Left ventricle myocardium inferior (tissue), 1 donor: Measurements from ENCODE around the gene EPB41L4B. TPM values are rescaled to one million over a fixed set of nuclear protein-coding genes. Genes with fewer than 3 reads are reported as not detected.

Source experiments
- DNase-seq: peaks from one replicate; pipeline ENCODE4 v3.0.0-alpha.2; 2020
- H3K27ac ChIP-seq: fragments of 200-600 bp; replicated peaks from 2 replicates; pipeline ENCODE4 v1.8.0; 2021
- H3K27me3 ChIP-seq: fragments of 200-600 bp; 2 replicates; pipeline ENCODE4 v1.8.0; 2021; ENCODE audit warnings: low read depth
- H3K36me3 ChIP-seq: fragments of 200-600 bp; 2 replicates; pipeline ENCODE4 v1.8.0; 2021
- H3K4me1 ChIP-seq: fragments of 200-600 bp; 2 replicates; pipeline ENCODE4 v1.8.0; 2021
- H3K4me3 ChIP-seq: fragments of 200-600 bp; 2 replicates; pipeline ENCODE4 v1.8.0; 2021; ENCODE audit warnings: mild to moderate bottlenecking, moderate library complexity
- H3K9me3 ChIP-seq: fragments of 200-600 bp; replicated peaks from 2 replicates; pipeline ENCODE4 v1.8.0; 2021
- CTCF ChIP-seq: fragments of 200-600 bp; IDR thresholded peaks from 2 replicates; pipeline ENCODE4 v1.8.0; 2021; ENCODE audit warnings: antibody characterized with exemption, mild to moderate bottlenecking, borderline replicate concordance
- intact Hi-C: fragments of 100-400 bp; cut with micrococcal nuclease; formaldehyde crosslinking; loops from one replicate; pipeline ENCODE4 v1.11.0; 2022
- total RNA-seq: library from RNA; stranded (reverse); fragmentation: NEBNext Ultra II Directional; extraction: Animal tissue kit (Norgen Biotek cat#: 25700); gene quantifications from one replicate; pipeline ENCODE4 v1.2.1, GENCODE V29; 2021
- donor health status: DM: no; HTN: yes; CAD: no; lungs with severe emphysema.

Gene EPB41L4B
- total RNA-seq, 1 donor from 2014 or later, result 13.9 TPM

GRCh38 chr9:109245310-109245897 lies 75.5 kb downstream of the EPB41L4B start:
- H3K36me3 ChIP-seq, result no peaks in the 10 kb centered on the region
- peaks cover 26% of the 10 kb centered on the region for H3K4me1 ChIP-seq
- no peak for TF ChIP-seq CTCF
- no peaks in the 10 kb centered on the region for H3K9me3 ChIP-seq
- peak overlapping the region; percentile 66 for H3K27ac ChIP-seq
- no peak overlapping the region for H3K4me3 ChIP-seq
- DNase-seq, result no peak
- H3K27me3 ChIP-seq, result peaks cover 12% of the 10 kb centered on the region
- intact Hi-C loops, result no loop called here

GRCh38 chr9:109244179-109245132 lies 76.4 kb downstream of the EPB41L4B start:
- Histone ChIP-seq H3K36me3 (no peaks in the 10 kb centered on the region), H3K9me3 (no peaks in the 10 kb centered on the region), H3K27me3 (peaks cover 12% of the 10 kb centered on the region), H3K4me1 (peaks cover 26% of the 10 kb centered on the region), H3K4me3 (no peak overlapping the region), H3K27ac (peak overlapping the region; percentile 66)
- intact Hi-C loops, result no loop called here
- TF ChIP-seq CTCF, result peak; percentile 96
- peak; percentile 70 for DNase-seq

- H3K36me3 ChIP-seq, result no peaks in the 10 kb centered on the region
- H3K4me3 ChIP-seq, result no peak overlapping the region
- intact Hi-C loops, result no loop called here
- TF ChIP-seq CTCF, result no peak
- no peak overlapping the region for H3K27ac ChIP-seq
- peaks cover 26% of the 10 kb centered on the region for H3K4me1 ChIP-seq
- no peak for DNase-seq
- no peaks in the 10 kb centered on the region for H3K9me3 ChIP-seq
- peaks cover 18% of the 10 kb centered on the region for H3K27me3 ChIP-seq
These were observed 78.1 kb downstream of the EPB41L4B start for GRCh38 chr9:109242741-109243140.

- H3K36me3 ChIP-seq, result no peaks in the 10 kb centered on the region
- intact Hi-C loops, result no loop called here
- no peak for TF ChIP-seq CTCF
- no peak overlapping the region for H3K4me3 ChIP-seq
- H3K9me3 ChIP-seq, result no peaks in the 10 kb centered on the region
- peak; percentile 25 for DNase-seq
- no peak overlapping the region for H3K27ac ChIP-seq
- peaks cover 26% of the 10 kb centered on the region for H3K4me1 ChIP-seq
- H3K27me3 ChIP-seq, result peaks cover 22% of the 10 kb centered on the region
These were observed 78.8 kb downstream of the EPB41L4B start for GRCh38 chr9:109242014-109242413.

GRCh38 chr9:109241207-109241606 lies 79.7 kb downstream of the EPB41L4B start:
- TF ChIP-seq CTCF, result no peak
- Histone ChIP-seq H3K9me3 (no peaks in the 10 kb centered on the region), H3K4me3 (no peak overlapping the region), H3K27me3 (peaks cover 17% of the 10 kb centered on the region), H3K4me1 (peaks cover 22% of the 10 kb centered on the region), H3K36me3 (no peaks in the 10 kb centered on the region), H3K27ac (no peak overlapping the region)
- intact Hi-C loops, result no loop called here
- no peak for DNase-seq
